Ureter (tissue), 1 donor: ENCODE results near the gene LRMDA. TPM values are rescaled to one million over a fixed set of nuclear protein-coding genes. Genes with fewer than 3 reads are reported as not detected.

ENCODE experiments used
- DNase-seq: peaks from one replicate; pipeline ENCODE4 v3.0.0-alpha.2; 2020; ENCODE audit warnings: low spot score
- total RNA-seq: library from RNA; stranded (reverse); gene quantifications from one replicate; pipeline ENCODE4 v1.2.4, GENCODE V29; 2023
- donor health status: DM: yes; HTN: yes; CAD: no.

The LRMDA gene
- total RNA-seq, 1 donor from 2014 or later: 23.1 TPM

DNA sequence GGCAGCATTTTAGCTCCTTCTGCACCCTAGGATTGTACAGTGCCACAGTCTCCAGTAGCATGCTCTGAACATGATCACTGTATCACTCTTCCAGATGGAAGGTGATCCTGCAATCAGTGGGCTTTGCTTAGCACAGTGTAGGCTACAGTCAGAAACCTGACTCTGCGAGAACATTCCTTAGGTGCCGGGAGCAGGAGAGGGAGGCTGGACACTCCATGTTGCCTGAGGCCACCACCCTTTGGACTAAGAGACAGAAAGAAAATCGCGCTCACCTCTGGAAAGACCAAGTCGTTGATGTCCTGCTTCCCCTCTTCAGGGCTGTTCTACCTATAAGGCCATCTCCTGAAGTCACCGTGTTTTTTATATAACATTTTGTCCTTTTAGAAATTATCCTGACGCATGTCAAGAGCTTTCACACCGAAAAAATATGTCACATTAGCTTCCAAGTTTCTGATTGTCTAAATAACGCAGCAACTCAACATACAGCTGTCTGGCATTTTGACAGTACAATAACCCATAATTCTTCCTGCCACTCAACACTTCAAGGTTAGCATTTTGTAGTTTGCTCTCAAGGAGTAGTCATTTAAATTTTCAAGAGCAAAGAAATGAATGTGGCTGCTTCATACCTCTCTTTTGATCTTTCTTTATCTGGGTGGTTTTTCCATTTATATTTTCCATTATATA is 563.1 kb downstream of the LRMDA start:
- DNase-seq: no peak

DNA sequence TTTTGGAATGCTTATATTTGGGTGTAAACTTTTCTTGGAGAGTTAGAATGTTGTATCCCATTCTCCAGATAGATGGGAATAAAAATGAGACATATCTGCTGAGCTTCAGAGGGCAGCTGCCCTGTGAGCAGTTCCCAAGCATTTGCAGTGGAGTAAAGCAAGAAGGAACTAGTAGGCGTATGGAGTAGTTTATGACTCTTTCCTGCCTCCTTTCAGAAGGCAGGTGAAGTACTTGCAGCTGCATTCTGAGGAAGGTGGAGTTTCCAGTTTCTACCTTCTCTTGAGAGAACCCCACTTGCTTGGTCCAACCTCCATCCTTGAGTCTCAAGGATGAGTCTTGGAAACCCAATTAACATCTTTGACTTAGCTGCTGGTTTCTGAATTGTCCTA is 563.6 kb downstream of the LRMDA start:
- DNase-seq: no peak

- DNase-seq: no peak
These were observed 564.3 kb downstream of the LRMDA start for GRCh38 chr10:75995720-75996119.

- no peak for DNase-seq
These were observed 567.6 kb downstream of the LRMDA start for GRCh38 chr10:75999001-75999400.

DNA sequence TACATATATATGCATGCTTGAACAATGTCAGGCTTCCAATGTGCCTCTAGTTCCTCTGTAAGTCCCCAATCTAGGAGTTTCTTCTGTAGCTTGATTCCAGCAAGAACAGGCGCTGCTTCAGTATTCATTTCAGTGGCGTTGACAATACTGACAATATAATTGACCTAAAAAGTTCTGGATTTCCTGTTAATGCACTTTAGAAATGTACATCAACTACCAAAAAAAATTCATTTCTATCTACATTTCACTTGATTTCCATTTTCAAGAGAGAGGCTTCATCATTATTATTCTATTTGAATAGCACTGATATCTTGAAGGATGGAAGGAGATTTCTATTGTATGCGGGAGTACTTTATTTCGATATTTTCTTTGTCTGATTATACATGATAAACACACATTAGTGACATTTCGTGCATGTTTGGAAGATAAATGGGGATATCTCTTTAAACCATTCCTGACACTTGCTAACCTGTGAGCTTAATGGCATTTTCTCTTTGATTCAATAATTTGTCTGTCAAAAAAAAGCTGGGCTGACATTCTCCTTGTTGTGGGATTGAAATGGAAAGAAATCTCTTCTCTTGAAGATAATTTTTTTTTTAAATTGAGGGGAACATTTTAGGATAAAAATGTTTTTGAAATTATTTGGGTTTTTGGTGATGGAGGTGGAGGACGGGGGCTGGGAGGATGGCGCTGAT is 568.2 kb downstream of the LRMDA start:
- no peak for DNase-seq

GRCh38 chr10:76000550-76000949 is 569.1 kb downstream of the LRMDA start:
- no peak for DNase-seq

GRCh38 chr10:76001019-76001418 is 569.6 kb downstream of the LRMDA start:
- no peak for DNase-seq

- no peak for DNase-seq
These were observed 570.0 kb downstream of the LRMDA start for GRCh38 chr10:76001461-76001860.

DNA sequence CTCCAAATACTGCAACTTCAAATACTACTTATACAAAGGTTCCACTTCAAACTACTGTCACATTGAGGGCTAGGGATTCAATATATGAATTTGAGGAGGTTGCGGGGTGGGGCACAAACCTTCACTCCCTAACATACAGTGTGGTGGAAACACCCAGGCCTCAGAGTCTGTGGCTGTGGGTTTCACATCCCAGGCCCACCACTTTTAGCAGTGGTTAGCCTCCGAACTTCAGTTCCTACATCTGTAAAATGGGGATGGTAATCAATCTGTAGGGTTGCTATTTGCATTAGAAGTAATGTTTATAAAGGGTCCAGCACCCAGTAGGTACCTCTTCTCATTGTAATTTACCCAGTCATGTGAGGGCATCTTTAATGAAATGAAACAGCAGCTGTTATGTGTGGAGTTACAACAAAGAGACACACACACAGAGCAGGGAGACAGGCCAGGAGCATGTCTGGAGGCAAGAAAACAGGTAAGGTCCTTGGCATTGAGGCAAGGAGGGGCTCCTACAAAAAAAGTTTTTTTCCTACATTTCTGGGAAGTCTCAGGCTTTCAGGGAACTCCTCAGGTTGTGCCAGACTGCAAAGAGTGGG is 570.9 kb downstream of the LRMDA start:
- DNase-seq: no peak

DNA sequence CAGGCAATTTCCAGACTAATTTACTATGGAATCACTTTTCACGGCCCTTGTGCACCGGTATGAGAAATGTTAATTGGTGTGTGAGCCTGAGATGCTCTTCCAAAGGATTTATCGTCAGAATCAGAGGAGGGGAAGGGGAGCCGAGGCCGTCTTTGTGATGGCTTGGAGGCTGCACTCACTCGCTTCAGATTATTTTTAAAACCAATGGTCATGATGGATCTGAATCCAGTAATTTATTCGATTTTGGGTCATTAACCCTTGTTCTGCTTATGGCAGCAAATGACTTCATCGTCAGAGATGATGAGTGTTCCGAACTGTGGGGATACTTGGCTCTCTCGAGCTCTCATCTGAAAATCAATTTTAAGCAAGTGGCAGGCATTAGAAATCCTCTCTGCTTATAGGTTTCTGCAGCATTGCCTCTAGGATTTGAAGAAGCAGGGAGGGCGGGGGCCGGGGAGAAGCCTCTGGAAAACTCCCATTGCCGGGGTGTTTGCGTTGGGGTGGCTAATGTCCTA is 576.3 kb downstream of the LRMDA start:
- no peak for DNase-seq

GRCh38 chr10:76009531-76009930 is 578.1 kb downstream of the LRMDA start:
- DNase-seq: no peak

GRCh38 chr10:76010703-76011102 is 579.3 kb downstream of the LRMDA start:
- no peak for DNase-seq

DNA sequence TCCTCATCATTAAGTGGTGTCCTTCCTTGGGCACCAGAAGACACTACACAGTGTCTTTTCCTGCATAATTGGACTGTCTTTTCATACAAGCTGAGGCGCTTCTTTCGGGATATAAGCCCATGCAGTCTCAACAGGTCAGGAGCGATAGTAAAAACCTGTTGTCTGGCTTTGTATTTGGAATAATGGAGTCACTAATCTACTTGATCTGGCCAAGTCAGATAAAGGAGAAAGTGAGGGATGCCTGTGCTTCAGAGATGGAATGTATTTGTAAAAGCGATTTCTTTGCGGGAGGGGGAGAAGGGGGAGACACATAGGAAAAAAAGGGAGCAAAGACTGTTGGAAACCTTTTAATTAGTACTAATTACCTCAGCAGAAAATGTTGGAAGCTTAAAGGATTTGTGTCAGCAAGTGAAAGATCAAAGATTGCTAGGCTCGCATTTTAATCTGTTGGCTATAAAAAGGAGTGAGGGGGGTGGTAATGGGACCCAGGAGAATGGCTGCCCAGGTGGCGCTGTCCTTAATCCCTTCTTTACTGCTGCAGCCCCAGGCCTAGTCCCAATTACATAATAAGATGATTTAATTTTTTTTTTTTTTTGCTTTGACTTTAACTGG is 581.4 kb downstream of the LRMDA start:
- DNase-seq: no peak

DNA sequence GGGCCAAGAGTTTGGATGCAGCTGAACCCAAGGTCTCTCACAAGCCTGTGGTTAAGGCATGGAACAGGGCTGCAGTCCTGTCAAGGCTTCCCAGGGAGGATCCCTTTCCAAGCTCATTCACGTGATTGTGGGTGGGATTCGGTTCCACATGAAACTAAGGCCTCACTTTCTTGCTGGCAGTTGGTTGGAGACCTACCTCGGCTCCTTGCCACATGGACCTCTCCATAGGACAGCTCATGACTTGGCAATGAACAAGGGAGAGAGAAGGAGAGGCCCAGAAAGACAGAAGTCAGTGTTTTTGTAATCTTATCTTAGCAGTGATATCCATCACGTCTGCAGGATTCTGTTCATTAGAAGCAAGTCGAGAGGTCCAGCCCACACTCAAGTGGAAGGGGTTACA is 583.8 kb downstream of the LRMDA start:
- DNase-seq: no peak

GRCh38 chr10:76017026-76017732 is 585.8 kb downstream of the LRMDA start:
- DNase-seq: no peak

- DNase-seq: no peak
These were observed 586.5 kb downstream of the LRMDA start for GRCh38 chr10:76017733-76018433.

GRCh38 chr10:76020630-76021029 is 589.2 kb downstream of the LRMDA start:
- no peak for DNase-seq

DNA sequence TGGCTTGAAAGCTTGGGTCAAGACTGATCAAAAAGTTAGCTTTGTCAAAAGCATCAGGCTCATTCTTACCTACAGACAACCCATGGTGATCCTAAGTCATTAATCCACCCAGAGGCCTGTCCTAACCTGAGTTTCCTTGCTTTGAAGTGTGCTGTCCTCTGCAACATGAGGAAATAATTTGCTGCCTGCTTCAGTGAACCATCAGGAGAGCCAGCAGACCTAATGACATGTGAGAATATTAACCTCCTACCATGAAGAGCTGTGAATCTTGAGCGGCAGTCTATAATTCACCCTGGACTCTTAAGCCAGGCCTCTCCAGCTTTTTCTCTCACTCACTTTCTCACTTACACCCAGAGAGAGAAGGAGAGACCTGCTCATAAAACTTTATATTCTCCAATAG is 590.0 kb downstream of the LRMDA start:
- DNase-seq: no peak

DNA sequence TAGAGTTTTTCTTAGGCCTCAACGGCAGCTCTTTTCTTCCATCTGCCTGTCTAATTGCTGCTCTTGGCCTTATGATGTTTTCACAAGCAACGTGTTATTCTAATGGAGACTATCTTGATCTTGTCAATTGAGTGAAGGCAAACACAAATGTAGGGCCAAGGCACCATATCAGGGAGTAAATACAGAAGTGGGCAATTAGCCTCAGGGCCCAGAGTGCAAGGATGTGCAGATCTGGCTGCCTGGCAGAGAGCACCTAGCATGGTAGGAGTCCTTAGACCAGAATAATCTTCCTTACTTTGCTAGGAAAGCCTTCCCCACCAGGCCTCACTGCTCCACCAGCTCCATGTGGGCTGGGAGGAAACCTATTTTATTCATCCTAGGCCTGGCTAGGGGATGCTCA is 590.9 kb downstream of the LRMDA start:
- no peak for DNase-seq

DNA sequence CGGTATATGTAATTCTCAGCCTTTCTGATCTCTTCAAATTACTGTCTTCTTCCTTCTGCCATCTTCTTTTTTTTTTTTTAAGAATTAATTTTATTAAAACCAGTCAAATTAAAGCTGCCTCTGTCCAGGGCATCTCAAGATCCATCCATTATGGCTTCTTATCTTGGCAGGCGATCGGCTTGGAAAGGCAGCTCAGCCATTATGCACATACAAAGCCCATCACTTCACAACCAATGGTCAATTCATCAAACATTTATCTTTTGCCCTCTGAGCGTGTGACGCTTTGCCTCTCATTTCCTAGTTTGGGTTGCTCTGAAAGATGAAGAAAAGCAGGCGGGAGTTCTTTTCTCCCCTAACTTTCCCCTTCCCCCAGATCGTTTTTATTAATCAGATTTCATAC is 591.6 kb downstream of the LRMDA start:
- no peak for DNase-seq

DNA sequence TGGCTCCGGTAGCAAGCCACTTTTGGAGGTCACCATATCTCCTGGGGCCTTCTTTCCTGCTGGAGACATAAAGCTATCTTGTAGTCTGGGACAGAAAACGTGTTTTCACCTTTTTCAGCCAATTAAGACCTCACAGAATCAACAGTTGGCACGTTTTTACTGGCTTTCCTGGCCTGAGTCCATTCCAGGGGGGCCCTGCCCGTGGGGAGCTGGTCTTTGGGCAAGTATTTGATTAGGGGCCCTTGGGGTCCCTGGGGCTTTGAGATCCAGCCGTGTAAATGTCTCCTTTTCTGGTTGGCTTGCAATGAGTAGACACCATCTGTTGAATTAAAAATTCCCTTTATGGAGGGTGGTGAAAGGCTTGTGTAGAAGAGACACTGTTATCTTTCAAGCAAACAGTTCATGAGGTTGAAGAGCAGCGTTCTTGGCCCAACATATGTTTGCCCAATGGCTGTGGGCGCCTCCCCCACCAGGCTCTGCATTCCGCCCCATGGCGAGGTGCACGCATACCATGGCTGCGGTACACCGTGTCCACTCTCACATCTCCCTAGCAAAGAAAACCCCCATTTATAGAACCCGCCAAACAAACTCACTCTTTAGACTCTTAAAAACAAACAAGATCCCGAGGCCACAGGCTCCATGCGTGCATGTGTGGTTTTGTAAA is 593.2 kb downstream of the LRMDA start:
- no peak for DNase-seq
